ENCODE measurements around the gene ANKS6. TPM values are rescaled to one million over a fixed set of nuclear protein-coding genes. Genes with fewer than 3 reads are reported as not detected.

The ANKS6 gene
- total RNA-seq, 2 donors from 2014 or later: 41.7 to 55.2 TPM

- Histone ChIP-seq H3K9ac (ENCODE audit: extremely low read depth, low read length, poor library complexity, severe bottlenecking) (no peak overlapping the region), H3K27ac (ENCODE audit: low read depth, low read length) (no peak overlapping the region), H3K4me3 (ENCODE audit: low read length) (peak overlapping the region; percentile 71), H3K27me3 (ENCODE audit: control insufficient read depth, insufficient read depth, low read length, poor library complexity, severe bottlenecking) (peaks cover 93% of the 10 kb centered on the region), H3K4me1 (ENCODE audit: control insufficient read depth, insufficient read depth, low read length) (peaks cover 3% of the 10 kb centered on the region), H3K9me3 (ENCODE audit: control insufficient read depth, low read length) (no peaks in the 10 kb centered on the region), H3K36me3 (ENCODE audit: control insufficient read depth, insufficient read depth, low read length) (no peaks in the 10 kb centered on the region)
- peaks cover 5% of the 10 kb centered on the region for H3K4me1 Mint-ChIP-seq
- peak; percentile 95 for DNase-seq
- H3K27ac Mint-ChIP-seq: no peak overlapping the region
- WGBS, 2 experiments (ENCODE audit: insufficient coverage in 1 of 2, insufficient read length in 1 of 2): 2 to 4% methylated on average over 54 to 79 of the region's 79 CpGs
- H3K27me3 Mint-ChIP-seq (ENCODE audit: insufficient read depth): peaks cover 85% of the 10 kb centered on the region
- no peaks in the 10 kb centered on the region for H3K36me3 Mint-ChIP-seq (ENCODE audit: low read depth)
- no peaks in the 10 kb centered on the region for H3K9me3 Mint-ChIP-seq
- H3K4me3 Mint-ChIP-seq: peak overlapping the region; percentile 48
- peak; percentile 94 for TF ChIP-seq CTCF (conservative IDR thresholded peaks at IDR 0.05)
Measured at GRCh38 chr9:98707166-98708102, 88.9 kb downstream of the ANKS6 start.

- DNase-seq: no peak
- no peak overlapping the region for H3K27ac ChIP-seq (ENCODE audit: low read depth, low read length)
- peaks cover 88% of the 10 kb centered on the region for H3K27me3 ChIP-seq (ENCODE audit: control insufficient read depth, insufficient read depth, low read length, poor library complexity, severe bottlenecking)
- no peaks in the 10 kb centered on the region for H3K9me3 Mint-ChIP-seq
- peaks cover 5% of the 10 kb centered on the region for H3K4me1 Mint-ChIP-seq
- no peak overlapping the region for H3K27ac Mint-ChIP-seq
- peak overlapping the region; percentile 48 for H3K4me3 Mint-ChIP-seq
- H3K36me3 ChIP-seq (ENCODE audit: control insufficient read depth, insufficient read depth, low read length): no peaks in the 10 kb centered on the region
- WGBS, 2 experiments (ENCODE audit: insufficient coverage in 1 of 2, insufficient read length in 1 of 2): 18 to 21% methylated on average over 15 of the region's 15 CpGs
- H3K36me3 Mint-ChIP-seq (ENCODE audit: low read depth): no peaks in the 10 kb centered on the region
- peaks cover 83% of the 10 kb centered on the region for H3K27me3 Mint-ChIP-seq (ENCODE audit: insufficient read depth)
- H3K9ac ChIP-seq (ENCODE audit: extremely low read depth, low read length, poor library complexity, severe bottlenecking): no peak overlapping the region
- peak overlapping the region; percentile 71 for H3K4me3 ChIP-seq (ENCODE audit: low read length)
- H3K4me1 ChIP-seq (ENCODE audit: control insufficient read depth, insufficient read depth, low read length): peaks cover 3% of the 10 kb centered on the region
- TF ChIP-seq CTCF (conservative IDR thresholded peaks at IDR 0.05): no peak
- H3K9me3 ChIP-seq (ENCODE audit: control insufficient read depth, low read length): no peaks in the 10 kb centered on the region
Measured at GRCh38 chr9:98706651-98707165, 89.6 kb downstream of the ANKS6 start.

- Mint-ChIP-seq H3K27me3 (ENCODE audit: insufficient read depth) (peaks cover 67% of the 10 kb centered on the region), H3K27ac (no peak overlapping the region), H3K36me3 (ENCODE audit: low read depth) (no peaks in the 10 kb centered on the region), H3K9me3 (no peaks in the 10 kb centered on the region), H3K4me1 (peaks cover 5% of the 10 kb centered on the region), H3K4me3 (no peak overlapping the region)
- no peak overlapping the region for H3K9ac ChIP-seq (ENCODE audit: extremely low read depth, low read length, poor library complexity, severe bottlenecking)
- no peaks in the 10 kb centered on the region for H3K4me1 ChIP-seq (ENCODE audit: control insufficient read depth, insufficient read depth, low read length)
- DNase-seq: no peak
- H3K36me3 ChIP-seq (ENCODE audit: control insufficient read depth, insufficient read depth, low read length): no peaks in the 10 kb centered on the region
- H3K9me3 ChIP-seq (ENCODE audit: control insufficient read depth, low read length): peaks cover 7% of the 10 kb centered on the region
- 87 to 92% methylated on average over 2 of the region's 2 CpGs for WGBS, 2 experiments (ENCODE audit: insufficient coverage in 1 of 2, insufficient read length in 1 of 2)
- TF ChIP-seq CTCF (conservative IDR thresholded peaks at IDR 0.05): no peak
- H3K27me3 ChIP-seq (ENCODE audit: control insufficient read depth, insufficient read depth, low read length, poor library complexity, severe bottlenecking): peaks cover 58% of the 10 kb centered on the region
- H3K27ac ChIP-seq (ENCODE audit: low read depth, low read length): no peak overlapping the region
- H3K4me3 ChIP-seq (ENCODE audit: low read length): no peak overlapping the region
Measured at GRCh38 chr9:98702835-98703380, 93.4 kb downstream of the ANKS6 start.
